ENCODE data around the gene SMG5.

DNA sequence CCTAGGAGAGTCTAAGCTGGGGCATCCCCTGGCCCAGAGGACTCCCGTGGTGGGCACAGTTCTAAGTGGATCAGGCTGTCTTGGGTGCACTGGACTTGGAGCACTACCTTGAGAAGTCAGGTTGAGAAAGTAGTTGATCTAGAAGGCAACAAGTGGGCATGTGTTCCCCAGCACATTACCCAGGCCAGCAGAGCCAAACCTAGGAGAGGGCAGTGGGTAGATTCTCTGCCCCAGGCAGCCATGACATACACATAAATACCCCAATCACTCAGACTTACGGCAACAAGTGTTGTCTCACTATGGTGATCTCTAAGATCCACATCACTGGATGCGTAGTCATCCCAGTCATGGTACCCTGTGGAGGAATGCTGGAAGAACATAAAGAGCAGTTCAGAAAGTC is 71.4 kb downstream of the SMG5 start:
- TF ChIP-seq, protein P1, sequence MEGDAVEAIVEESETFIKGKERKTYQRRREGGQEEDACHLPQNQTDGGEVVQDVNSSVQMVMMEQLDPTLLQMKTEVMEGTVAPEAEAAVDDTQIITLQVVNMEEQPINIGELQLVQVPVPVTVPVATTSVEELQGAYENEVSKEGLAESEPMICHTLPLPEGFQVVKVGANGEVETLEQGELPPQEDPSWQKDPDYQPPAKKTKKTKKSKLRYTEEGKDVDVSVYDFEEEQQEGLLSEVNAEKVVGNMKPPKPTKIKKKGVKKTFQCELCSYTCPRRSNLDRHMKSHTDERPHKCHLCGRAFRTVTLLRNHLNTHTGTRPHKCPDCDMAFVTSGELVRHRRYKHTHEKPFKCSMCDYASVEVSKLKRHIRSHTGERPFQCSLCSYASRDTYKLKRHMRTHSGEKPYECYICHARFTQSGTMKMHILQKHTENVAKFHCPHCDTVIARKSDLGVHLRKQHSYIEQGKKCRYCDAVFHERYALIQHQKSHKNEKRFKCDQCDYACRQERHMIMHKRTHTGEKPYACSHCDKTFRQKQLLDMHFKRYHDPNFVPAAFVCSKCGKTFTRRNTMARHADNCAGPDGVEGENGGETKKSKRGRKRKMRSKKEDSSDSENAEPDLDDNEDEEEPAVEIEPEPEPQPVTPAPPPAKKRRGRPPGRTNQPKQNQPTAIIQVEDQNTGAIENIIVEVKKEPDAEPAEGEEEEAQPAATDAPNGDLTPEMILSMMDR (IDR thresholded peaks at IDR 0.05; ENCODE audit: poor library complexity), result no peak
- no peak for TF ChIP-seq EZH2 (IDR thresholded peaks at IDR 0.05; ENCODE audit: borderline replicate concordance)
